Right kidney (tissue), 1 donor: ENCODE results near the gene OR2V2.

ENCODE experiments used
- DNase-seq: peaks from one replicate; pipeline ENCODE4 v3.0.0-alpha.2; 2016

The OR2V2 gene

DNA sequence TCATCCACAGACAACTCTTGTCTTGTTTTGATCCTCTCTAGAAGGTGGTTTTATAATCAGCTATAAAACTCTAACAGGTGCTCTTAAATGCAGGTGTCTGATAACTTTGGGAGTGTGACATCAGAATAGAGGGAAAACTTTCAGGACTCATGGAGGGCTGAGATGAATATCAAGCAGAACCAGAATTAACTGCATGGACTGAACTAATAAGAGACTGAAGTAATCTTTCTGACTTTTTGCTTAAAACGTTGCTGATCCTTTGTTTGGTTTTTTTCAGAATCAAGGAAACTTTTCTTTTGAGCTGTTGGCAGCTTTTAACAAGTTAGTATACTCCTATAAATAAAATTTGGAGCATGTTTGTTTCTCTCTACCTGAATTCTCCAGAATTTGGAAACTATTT is 2.3 kb upstream of the OR2V2 start:
- DNase-seq, result no peak

DNA sequence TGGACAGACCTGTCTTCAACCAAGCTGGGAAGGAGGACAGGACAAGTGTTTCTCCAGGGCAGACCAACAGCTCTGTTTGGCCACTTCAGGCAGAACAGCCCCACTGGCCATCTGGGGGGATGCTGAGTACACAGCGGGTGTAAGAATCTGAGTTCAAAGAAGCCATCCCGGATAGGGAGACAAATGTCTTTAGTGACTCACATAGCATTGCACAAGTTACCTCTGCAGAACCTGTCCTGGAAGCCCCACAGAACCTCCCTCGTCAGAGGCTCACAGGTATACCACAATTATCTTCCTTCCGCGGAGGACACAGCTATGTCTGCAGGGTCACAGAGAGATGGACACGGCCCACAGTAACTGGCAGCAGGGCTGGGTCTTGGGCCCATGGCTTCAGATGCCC is 2.0 kb downstream of the OR2V2 start:
- no peak for DNase-seq

DNA sequence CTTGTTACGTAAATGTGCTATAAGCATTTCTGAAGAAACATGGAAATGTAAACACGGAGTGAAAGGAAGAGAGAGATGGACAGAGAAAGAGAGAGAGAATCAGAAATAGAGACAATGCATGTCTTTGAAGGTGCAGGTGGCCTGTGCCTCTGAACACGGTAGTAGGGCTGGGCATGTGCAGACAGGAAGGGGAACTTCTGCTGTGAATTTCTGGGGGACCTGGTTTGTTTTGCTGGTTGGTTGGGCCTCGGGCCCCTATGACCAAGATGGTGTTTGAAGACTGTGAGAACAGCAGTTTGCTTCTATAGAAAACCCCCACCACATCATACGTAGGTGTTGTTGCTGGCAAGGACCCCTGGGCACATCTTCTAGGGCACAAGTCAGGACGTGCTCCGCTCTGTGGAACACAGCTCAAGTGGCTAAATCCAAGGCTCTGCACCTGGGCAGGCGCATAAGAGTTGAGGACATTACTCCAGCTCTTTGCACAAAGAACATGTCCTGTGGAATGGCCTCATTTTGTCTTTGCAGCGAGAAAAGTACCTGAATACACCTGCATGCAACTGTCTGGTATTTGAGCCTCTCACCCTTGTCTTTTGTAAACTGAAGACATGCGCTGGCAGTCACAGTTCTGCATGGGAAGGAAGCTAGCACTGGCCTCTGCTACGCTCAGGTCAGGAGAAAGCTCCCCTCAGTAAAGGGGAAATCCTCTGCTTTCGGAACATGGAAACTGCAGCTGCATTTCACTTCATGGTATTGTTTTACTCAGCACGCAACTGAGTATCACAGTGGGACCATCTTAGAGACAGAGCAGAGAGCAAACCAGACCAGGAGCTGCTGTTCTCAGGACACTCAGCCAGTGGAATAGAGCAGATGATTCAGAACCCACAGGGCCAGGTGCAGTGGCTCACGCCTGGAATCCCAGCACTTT is 2.7 kb downstream of the OR2V2 start:
- DNase-seq, result no peak

GRCh38 chr5:181151146-181151545 is 3.8 kb downstream of the OR2V2 start:
- DNase-seq, result no peak

DNA sequence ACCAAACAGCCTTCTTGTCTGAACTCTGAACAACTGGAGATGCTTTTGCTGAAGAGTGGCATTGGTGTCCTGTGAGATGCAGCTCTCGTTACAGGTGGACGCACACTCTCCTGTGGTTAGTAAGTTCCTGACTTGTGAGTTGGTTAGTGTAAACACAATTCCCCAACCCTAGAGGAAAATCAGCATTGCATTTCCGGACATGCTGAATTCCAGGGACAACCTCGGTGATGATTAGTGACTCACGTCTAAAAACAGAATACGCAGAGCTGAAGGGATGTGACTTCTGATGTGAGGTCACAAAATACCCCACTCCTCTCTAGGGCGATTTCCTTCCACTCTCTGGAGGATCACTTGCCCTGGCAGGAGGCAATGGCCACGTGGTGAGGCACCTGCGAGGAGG is 5.0 kb downstream of the OR2V2 start:
- DNase-seq, result no peak

DNA sequence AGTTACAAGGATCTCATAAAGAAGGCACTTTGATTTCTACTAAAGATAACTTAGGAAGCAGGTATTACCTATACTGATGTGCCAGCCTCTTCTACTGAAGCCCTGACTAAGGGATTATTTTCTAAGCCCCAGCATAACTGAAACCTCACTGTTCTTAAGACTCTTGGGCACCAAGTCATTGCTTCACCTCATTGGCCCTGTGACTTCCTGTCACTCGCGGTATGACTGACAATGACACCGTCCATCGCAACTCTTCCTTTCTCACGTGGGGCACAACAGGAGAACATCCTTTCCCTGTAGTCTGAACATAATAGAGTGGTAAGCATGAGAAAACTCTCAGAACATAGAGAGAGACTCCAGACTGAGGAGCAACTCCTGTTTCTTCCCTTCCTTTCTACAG is 6.4 kb downstream of the OR2V2 start:
- DNase-seq, result no peak

- no peak for DNase-seq
Observed at GRCh38 chr5:181156758-181157157, 9.4 kb downstream of the OR2V2 start.

DNA sequence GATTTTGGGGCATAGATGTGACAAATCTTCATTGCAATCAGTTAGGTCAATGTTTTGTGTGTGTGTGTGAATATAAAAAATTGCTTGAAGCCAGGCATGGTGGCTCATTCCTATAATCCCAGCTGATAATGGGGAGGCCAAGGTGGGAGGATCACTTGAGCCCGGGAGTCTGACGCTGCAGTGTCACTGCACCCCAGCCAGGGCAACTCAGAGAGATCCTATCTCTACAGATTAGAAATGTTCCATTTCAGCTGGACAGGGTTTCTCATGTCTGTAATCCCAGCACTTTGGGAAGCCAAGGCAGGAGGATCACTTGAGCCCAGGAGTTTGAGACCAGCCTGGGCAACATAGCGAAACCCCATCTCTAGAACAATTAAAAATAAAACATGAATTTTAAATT is 11.5 kb downstream of the OR2V2 start:
- no peak for DNase-seq

- peak; percentile 64 for DNase-seq
Observed at GRCh38 chr5:181159286-181160151, 12.1 kb downstream of the OR2V2 start.

DNA sequence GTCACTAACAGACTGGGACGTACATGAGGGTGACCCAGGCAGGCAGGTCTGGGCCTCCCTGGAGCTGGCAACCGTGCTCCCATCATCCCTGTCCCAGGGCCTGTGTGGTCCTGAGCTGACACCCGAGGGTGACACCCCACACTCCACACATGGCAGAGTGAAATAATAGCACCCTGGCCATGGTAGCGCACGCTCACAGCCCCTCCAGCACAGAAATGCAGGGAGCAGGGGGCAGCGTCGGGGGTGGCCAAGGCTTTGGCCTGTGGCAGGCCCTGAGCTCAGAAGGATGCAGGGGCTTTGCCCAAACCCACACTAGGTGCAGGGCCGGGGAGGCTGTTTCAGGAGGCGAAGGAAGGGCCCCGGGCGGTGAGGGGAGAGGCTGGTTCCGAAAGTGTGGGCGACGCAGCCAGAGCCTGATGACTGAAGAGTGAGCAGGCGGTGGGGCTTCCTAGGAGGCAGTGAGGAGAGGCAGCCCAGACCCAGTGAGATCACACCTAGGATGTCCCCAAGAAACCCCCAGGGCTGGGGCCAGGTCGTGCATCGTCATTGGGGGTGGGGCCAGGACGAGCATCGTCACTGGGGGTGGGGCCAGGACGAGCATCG is 12.9 kb downstream of the OR2V2 start:
- peak; percentile 22 for DNase-seq

DNA sequence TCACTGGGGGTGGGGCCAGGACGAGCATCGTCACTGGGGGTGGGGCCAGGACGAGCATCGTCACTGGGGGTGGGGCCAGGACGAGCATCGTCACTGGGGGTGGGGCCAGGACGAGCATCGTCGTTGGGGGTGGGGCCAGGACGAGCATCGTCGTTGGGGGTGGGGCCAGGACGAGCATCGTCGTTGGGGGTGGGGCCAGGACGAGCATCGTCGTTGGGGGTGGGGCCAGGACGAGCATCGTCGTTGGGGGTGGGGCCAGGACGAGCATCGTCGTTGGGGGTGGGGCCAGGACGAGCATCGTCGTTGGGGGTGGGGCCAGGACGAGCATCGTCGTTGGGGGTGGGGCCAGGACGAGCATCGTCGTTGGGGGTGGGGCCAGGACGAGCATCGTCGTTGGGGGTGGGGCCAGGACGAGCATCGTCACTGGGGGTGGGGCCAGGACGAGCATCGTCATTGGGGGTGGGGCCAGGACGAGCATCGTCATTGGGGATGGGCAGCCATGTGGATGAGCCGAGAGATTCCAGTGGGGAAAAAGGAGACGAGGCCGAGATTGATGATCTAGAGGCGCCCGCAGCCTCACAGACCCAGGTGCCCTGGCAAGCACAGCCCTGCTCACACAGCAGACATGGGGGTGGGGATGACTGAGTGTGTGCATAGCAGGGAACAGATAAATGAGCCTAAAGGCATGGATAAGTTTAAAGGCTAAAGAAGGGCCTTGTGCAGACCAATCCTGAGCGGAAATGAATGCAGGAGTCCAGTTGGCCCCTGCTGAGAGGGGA is 13.6 kb downstream of the OR2V2 start:
- DNase-seq, result peak; percentile 40

DNA sequence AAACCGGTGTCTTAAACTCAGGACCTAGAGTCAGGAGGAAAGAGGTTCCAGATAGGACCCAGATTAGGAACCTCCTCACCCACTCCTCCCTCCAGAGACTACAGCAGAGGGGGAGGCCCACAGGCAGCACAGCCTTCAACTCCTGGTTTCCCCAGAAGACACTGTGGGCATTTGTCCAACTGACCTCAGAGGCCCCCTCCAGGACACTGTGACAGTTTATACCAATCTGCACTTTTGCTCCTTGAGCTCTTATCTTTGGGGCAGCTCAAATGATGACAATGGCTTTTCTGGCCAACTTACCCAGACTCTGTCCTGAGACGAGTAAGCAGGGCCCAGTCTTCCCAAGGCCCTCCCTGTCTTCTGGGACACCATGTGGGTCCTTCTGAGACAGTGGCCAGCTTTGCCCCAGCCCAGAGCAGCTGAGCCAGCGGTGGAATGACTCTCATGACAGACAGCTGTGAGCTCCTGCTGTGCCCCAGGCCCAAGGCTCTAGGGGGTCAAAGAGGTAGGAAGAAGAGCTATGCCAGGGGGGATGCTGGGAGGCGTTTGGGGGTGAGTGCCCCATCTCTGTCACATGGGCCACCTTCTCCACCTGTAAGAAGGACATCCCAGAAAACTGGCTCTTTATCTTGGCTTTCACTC is 14.3 kb downstream of the OR2V2 start:
- DNase-seq, result no peak

GRCh38 chr5:181163487-181164075 is 16.2 kb downstream of the OR2V2 start:
- peak; percentile 21 for DNase-seq

DNA sequence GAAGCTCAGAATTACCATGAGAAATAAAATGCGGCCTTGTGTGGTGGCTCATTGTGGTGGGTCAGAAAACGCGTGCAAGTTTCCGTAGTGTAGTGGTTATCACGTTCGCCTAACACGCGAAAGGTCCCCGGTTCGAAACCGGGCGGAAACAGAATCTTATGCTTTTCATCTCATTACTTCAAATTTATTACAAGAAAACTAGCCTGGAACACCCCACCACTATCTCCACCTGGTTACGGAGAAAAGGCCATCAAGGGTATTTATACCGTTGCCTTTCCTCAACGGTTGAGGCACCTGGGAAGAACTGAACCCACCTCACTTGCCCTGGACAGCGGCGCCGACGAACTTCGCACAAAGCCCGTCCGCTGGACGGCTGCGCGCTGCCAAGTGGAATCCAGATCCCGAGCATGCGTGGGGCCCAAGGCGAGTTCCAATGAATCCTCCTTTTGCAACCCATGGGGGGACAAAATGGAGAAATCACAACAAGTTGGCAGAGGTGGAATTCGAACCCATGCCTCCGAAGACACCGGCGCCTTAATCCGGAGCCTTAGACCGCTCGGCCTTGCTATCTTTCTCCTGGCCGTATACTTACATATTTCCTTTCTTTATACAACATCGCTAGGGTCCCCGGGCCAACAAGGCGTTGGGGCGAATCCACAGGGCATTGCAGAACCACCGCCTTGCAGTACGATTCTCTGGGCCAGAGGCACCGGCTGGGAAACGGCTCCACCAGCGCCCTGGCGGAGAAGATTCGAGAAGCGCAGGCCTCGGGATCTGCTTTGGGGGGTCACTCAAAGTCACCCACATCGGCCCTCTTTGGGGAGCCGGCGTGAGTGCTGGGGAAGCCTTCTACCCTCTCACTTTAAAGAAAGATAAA is 16.9 kb downstream of the OR2V2 start:
- DNase-seq, result peak; percentile 18

GRCh38 chr5:181166812-181167733 is 19.7 kb downstream of the OR2V2 start:
- DNase-seq, result no peak

DNA sequence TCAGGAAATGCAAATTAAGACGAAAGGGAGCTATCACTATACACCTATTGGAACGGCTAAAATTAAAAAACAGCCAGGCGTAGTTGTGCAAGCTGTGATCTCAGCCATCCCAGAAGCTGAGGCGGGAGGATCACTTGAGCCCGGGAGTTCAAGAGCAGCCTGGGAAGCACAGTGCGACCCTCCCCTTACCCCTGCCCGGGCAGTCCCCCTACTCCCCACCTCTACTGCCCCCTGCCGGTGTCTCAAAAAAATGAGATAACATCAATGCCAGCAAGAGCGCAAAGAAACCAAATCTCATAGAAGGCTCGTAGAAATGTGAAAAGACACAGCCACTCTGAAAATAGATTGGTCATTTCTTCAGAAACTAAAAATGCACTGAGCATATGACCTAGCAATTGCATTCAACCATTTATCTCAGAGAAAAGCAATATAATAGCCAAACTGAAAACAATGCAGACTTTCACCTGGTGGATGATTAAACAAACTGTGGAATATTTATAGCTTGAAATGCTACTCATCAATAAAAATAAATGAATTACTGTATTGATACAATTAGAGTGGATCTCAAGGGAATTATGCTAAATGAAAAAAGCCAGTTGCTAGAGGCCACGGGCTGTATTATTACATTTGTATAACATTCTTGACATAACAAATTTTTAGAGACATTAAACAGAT is 20.6 kb downstream of the OR2V2 start:
- no peak for DNase-seq

DNA sequence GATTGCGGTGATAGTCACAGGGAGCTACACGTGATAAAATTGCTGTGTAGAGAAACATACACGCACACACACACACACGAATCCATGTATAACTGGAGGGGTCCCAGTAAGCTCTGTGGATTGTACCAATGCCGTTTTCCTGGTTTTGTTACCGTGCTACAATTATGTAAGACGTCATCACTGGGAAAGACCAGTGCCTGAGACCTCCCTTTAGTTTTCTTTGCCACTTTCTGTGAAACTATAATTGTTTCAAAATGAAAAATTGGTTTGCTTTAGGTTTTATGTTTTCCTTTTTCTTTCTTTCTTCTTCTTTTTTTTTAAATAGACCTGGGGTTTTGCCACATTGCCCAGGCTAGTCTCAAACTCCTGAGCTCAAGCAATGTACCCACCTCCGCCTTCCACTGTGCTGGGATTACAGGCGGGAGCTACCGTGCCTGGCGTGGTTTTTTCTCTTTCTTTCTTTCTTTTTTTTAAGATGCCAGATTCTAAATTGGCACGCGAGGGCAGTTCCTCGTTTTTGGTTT is 21.3 kb downstream of the OR2V2 start:
- no peak for DNase-seq
